IMR-90 (cell line): Measurements from ENCODE around the gene KCNQ2. TPM values are rescaled to one million over a fixed set of nuclear protein-coding genes. Genes with fewer than 3 reads are reported as not detected.
A peak's percentile ranks its signal among the peaks of the same experiment; 100 is the strongest.

ENCODE experiments used
- ATAC-seq: fragments of 200-7000 bp; cut with Tn5 transposase; 2 replicates; pipeline ENCODE4 v1.9.1; 2020; ENCODE audit warnings: low read depth, mild to moderate bottlenecking, moderate library complexity
- BruUV-seq: library from RNA; stranded (reverse); fragments of 400-500 nt; replicated peaks from 2 replicates; lab custom pipeline; 2021; lab: Mats Ljungman, UMichigan
- CTCF ChIA-PET: fragments of 300-600 bp; formaldehyde crosslinking; extraction: SDS; loops from one replicate; lab custom pipeline; 2021; ENCODE audit warnings: antibody characterized with exemption; lab: Yijun Ruan, JAX
- POLR2A ChIA-PET: fragments of 300-600 bp; sonication (Branson Sonifier 250); formaldehyde crosslinking; loops from one replicate; lab custom pipeline; 2022; ENCODE audit warnings: antibody characterized with exemption; ENCODE audit not compliant: unreplicated experiment; lab: Charles Lee
- DNase-seq: peaks from one replicate; pipeline ENCODE4 v3.0.0; 2013
- H2AFZ ChIP-seq: replicated peaks from 2 replicates; pipeline ENCODE3; 2013; ENCODE audit warnings: low read length, mild to moderate bottlenecking; ENCODE audit not compliant: poor library complexity
- H2AK5ac ChIP-seq: 2 replicates; pipeline ENCODE4 v1.6.1; 2013; ENCODE audit warnings: low read depth, low read length, inconsistent platforms
- H2AK9ac ChIP-seq: replicated peaks from 2 replicates; pipeline ENCODE3; 2013; ENCODE audit warnings: mild to moderate bottlenecking, low read depth, low read length, moderate library complexity; ENCODE audit not compliant: poor library complexity
- H2BK120ac ChIP-seq: 2 replicates; pipeline ENCODE4 v1.6.1; 2013; ENCODE audit warnings: low read depth, low read length, inconsistent platforms
- H2BK15ac ChIP-seq: 3 replicates; pipeline ENCODE4 v1.6.1; 2013; ENCODE audit warnings: low read depth, low read length, inconsistent platforms
- H2BK20ac ChIP-seq: 2 replicates; pipeline ENCODE4 v1.6.1; 2013; ENCODE audit warnings: low read depth, mild to moderate bottlenecking, inconsistent platforms, low read length, moderate library complexity
- H2BK5ac ChIP-seq: 2 replicates; pipeline ENCODE4 v1.6.1; 2013; ENCODE audit warnings: mild to moderate bottlenecking, low read depth, low read length, inconsistent platforms; ENCODE audit not compliant: poor library complexity, severe bottlenecking
- H3K14ac ChIP-seq: replicated peaks from 2 replicates; pipeline ENCODE4 v1.6.1; 2013; ENCODE audit warnings: low read depth, low read length, inconsistent platforms
- H3K18ac ChIP-seq: 2 replicates; pipeline ENCODE4 v1.6.1; 2013; ENCODE audit warnings: low read depth, low read length, control low read depth
- H3K23ac ChIP-seq: 2 replicates; pipeline ENCODE4 v1.6.1; 2013; ENCODE audit warnings: low read depth, low read length, inconsistent platforms
- H3K27ac ChIP-seq: 2 replicates; pipeline ENCODE4 v1.5.1; 2013; ENCODE audit warnings: mild to moderate bottlenecking, control low read depth, low read length; ENCODE audit not compliant: insufficient read depth
- H3K27me3 ChIP-seq: 2 replicates; pipeline ENCODE4 v1.6.1; 2013; ENCODE audit warnings: low read length; ENCODE audit not compliant: control insufficient read depth, insufficient read depth
- H3K36me3 ChIP-seq: 2 replicates; pipeline ENCODE4 v1.6.1; 2013; ENCODE audit warnings: low read length, mixed read lengths; ENCODE audit not compliant: control insufficient read depth, insufficient read depth
- H3K4ac ChIP-seq: 2 replicates; pipeline ENCODE4 v1.6.1; 2013; ENCODE audit warnings: low read depth, low read length, inconsistent platforms
- H3K4me1 ChIP-seq: 2 replicates; pipeline ENCODE4 v1.6.1; 2013; ENCODE audit warnings: low read length, mixed read lengths; ENCODE audit not compliant: control insufficient read depth, insufficient read depth
- H3K4me2 ChIP-seq: 2 replicates; pipeline ENCODE4 v1.6.1; 2013; ENCODE audit warnings: low read depth, mild to moderate bottlenecking, control low read depth, low read length, moderate library complexity
- H3K4me3 ChIP-seq: 2 replicates; pipeline ENCODE4 v1.5.1; 2013; ENCODE audit warnings: low read depth, mild to moderate bottlenecking, control low read depth, low read length, moderate library complexity; ENCODE audit not compliant: insufficient read depth
- H3K56ac ChIP-seq: 2 replicates; pipeline ENCODE4 v1.6.1; 2013; ENCODE audit warnings: low read length, inconsistent platforms; ENCODE audit not compliant: insufficient read depth; ENCODE audit errors: extremely low read depth
- H3K79me1 ChIP-seq, 2 experiments: 2 replicates each; pipeline ENCODE4 v1.6.1; 2013; ENCODE audit warnings: low read length in 2 of 2, inconsistent platforms in 1 of 2, low read depth in 1 of 2
- H3K9ac ChIP-seq: 2 replicates; pipeline ENCODE4 v1.6.1; 2013; ENCODE audit warnings: low read depth, low read length, control low read depth
- H3K9me1 ChIP-seq: 2 replicates; pipeline ENCODE4 v1.6.1; 2013; ENCODE audit warnings: low read length, inconsistent platforms; ENCODE audit not compliant: insufficient read depth
- H3K9me3 ChIP-seq: 2 replicates; pipeline ENCODE4 v1.6.1; 2013; ENCODE audit warnings: low read length; ENCODE audit not compliant: control insufficient read depth, insufficient read depth
- H4K20me1 ChIP-seq: 2 replicates; pipeline ENCODE4 v1.6.1; 2013; ENCODE audit warnings: low read length, inconsistent platforms; ENCODE audit not compliant: insufficient read depth
- H4K5ac ChIP-seq: 2 replicates; pipeline ENCODE4 v1.6.1; 2013; ENCODE audit warnings: mild to moderate bottlenecking, low read depth, low read length, control low read depth
- H4K8ac ChIP-seq, 2 experiments: 2 replicates each; pipeline ENCODE4 v1.6.1; 2013; ENCODE audit warnings: low read depth in 2 of 2, low read length in 2 of 2, control low read depth in 1 of 2, inconsistent platforms in 1 of 2
- H4K91ac ChIP-seq: 2 replicates; pipeline ENCODE4 v1.6.1; 2013; ENCODE audit warnings: low read depth, low read length, inconsistent platforms; ENCODE audit not compliant: insufficient read depth
- BHLHE40 ChIP-seq: fragments of 150-350 bp; IDR thresholded peaks from 2 replicates; pipeline ENCODE4 v1.6.1; 2016; ENCODE audit warnings: mild to moderate bottlenecking, low read depth, low read length
- CEBPB ChIP-seq: IDR thresholded peaks from 2 replicates; pipeline ENCODE4 v1.6.1; 2012; ENCODE audit warnings: low read depth, low read length, improper control_type of control experiment
- CHD1 ChIP-seq: IDR thresholded peaks from 2 replicates; pipeline ENCODE4 v1.6.1; 2012; ENCODE audit warnings: low read depth, low read length, improper control_type of control experiment
- FOS ChIP-seq: fragments of 150-350 bp; IDR thresholded peaks from 2 replicates; pipeline ENCODE4 v1.6.1; 2016; ENCODE audit warnings: low read depth, low read length
- MAFK ChIP-seq: IDR thresholded peaks from 2 replicates; pipeline ENCODE4 v1.6.1; 2012; ENCODE audit warnings: low read depth, low read length, improper control_type of control experiment
- MAZ ChIP-seq: IDR thresholded peaks from 2 replicates; pipeline ENCODE4 v1.6.1; 2012; ENCODE audit warnings: low read depth, mild to moderate bottlenecking, low read length, improper control_type of control experiment, moderate library complexity, borderline replicate concordance
- MXI1 ChIP-seq: IDR thresholded peaks from 2 replicates; pipeline ENCODE4 v1.6.1; 2012; ENCODE audit warnings: low read depth, mild to moderate bottlenecking, low read length, moderate library complexity, borderline replicate concordance
- NFE2L2 ChIP-seq: fragments of 150-350 bp; IDR thresholded peaks from 2 replicates; pipeline ENCODE4 v1.6.1; 2016; ENCODE audit warnings: low read depth, mild to moderate bottlenecking, low read length
- POLR2A ChIP-seq: IDR thresholded peaks from 2 replicates; pipeline ENCODE4 v1.6.1; 2012; ENCODE audit warnings: mild to moderate bottlenecking, low read depth, low read length
- RFX5 ChIP-seq: IDR thresholded peaks from 2 replicates; pipeline ENCODE4 v1.8.0; 2012; ENCODE audit warnings: low read depth, mild to moderate bottlenecking, low read length, moderate library complexity
- SMC3 ChIP-seq: fragments of 150-350 bp; IDR thresholded peaks from 2 replicates; pipeline ENCODE4 v1.6.1; 2016; ENCODE audit warnings: low read depth, mild to moderate bottlenecking, antibody characterized with exemption, low read length, moderate library complexity
- WGBS, 2 experiments: methylation state at CpG; one replicate each; pipeline versions ENCODE4 v1.1.5 to v1.1.7; 2013; ENCODE audit warnings: missing lambda C conversion rate in 2 of 2; ENCODE audit not compliant: insufficient read length in 1 of 2; ENCODE audit errors: extremely low coverage in 2 of 2; 5-methylcytosine and 5-hydroxymethylcytosine counted together
- dilution Hi-C: fragments of 300-500 bp; cut with HindIII; formaldehyde crosslinking; loops from one replicate; pipeline ENCODE4 v1.14.3; 2018; ENCODE audit warnings: low sequenced_read_pairs; ENCODE audit not compliant: unreplicated experiment
- in situ Hi-C: fragments of 300-500 bp; cut with MboI; formaldehyde crosslinking; loops from 3 replicates; pipeline ENCODE4 v1.14.3; 2019; ENCODE audit warnings: low sequenced_read_pairs, inconsistent platforms, mixed read lengths
- intact Hi-C: fragments of 100-400 bp; cut with micrococcal nuclease; formaldehyde crosslinking; loops from 2 replicates; pipeline ENCODE4 v1.10.0; 2022
- polyA plus RNA-seq, 3 experiments: library from polyadenylated mRNA; depleted of rRNA; stranded (reverse); fragments of >200 nt; gene quantifications; 2 replicates each; pipeline ENCODE4 v1.2.3, GENCODE V29; 2012; ENCODE audit warnings: low replicate concordance in 1 of 3
- total RNA-seq: library from RNA; depleted of rRNA; stranded (reverse); fragments of >200 nt; gene quantifications from 2 replicates; pipeline ENCODE4 v1.2.3, GENCODE V29; 2012
- TF ChIP-seq, protein P1 (sequence below): conservative IDR thresholded peaks from 2 replicates; pipeline ENCODE4 v1.5.1; 2012; ENCODE audit warnings: mild to moderate bottlenecking, low read depth, low read length, improper control_type of control experiment
- TF ChIP-seq, protein P2 (sequence below): fragments of 150-350 bp; IDR thresholded peaks from 2 replicates; pipeline ENCODE4 v1.6.1; 2017; ENCODE audit warnings: mild to moderate bottlenecking, antibody characterized with exemption, low read length, low read depth

KCNQ2 gene
- total and polyA plus RNA-seq, 2 of the 4 experiments (the other 2 are of a cell fraction): 0.02 TPM; not detected in 1

DNA sequence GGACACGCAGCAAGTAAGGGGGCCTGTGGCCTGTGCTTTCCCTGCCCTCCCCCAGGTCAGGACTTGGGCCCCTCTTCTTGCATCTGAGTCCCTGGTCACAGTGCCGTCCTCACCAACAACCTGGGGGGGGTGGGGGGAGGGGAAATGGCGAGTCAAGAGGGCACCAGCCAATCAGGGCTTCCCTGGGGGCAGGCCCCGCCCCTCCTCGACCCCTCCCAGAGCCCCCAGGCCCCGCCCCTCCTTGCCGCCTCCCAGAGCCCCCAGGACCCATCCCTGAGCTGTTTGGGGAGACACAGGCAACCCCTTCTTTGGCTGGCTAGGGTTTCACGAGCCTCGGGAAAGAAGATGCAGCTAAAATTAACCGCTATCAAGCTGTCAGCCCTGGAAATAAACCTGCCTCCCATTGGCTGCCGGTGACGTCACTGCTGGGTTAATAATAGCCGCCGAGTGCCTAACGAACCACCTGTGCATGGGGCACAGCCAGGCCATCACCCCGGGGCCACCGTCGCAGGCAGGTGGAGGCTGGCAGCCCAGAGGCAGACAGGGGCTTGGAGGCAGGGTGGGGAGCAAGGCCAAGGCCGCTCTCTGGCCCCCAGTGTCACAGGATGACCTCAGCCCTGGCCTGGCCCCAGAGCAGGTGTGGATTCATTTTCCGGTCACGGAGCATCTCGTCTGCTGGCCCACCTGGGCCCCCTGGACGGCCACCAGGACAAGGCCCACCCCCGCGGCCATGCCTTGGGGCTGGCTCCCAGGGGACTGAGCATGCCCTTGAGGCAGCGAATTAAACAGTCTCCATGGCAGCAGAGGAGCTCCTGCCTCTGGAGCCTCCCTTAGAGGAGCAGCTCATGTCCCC is 29.6 kb upstream of the KCNQ2 start:
- H4K91ac ChIP-seq: no peak overlapping the region
- dilution Hi-C loops: no loop called here
- no peak overlapping the region for H2BK5ac ChIP-seq
- no peak overlapping the region for H3K4me2 ChIP-seq
- H3K27me3 ChIP-seq: peaks cover 52% of the 10 kb centered on the region
- H4K8ac ChIP-seq: no peak overlapping the region
- no peaks in the 10 kb centered on the region for H3K36me3 ChIP-seq
- no peak overlapping the region for H3K23ac ChIP-seq
- peak overlapping the region; percentile 42 for H2AK9ac ChIP-seq
- H2BK20ac ChIP-seq: no peak overlapping the region
- no peak overlapping the region for H4K5ac ChIP-seq
- no peaks in the 10 kb centered on the region for H3K9me1 ChIP-seq
- TF ChIP-seq SMC3 (no peak), MAZ (no peak), POLR2A (no peak), RFX5 (no peak), FOS (no peak), CEBPB (no peak), MXI1 (no peak), CHD1 (no peak), BHLHE40 (no peak), NFE2L2 (no peak), MAFK (no peak)
- TF ChIP-seq, protein P1, sequence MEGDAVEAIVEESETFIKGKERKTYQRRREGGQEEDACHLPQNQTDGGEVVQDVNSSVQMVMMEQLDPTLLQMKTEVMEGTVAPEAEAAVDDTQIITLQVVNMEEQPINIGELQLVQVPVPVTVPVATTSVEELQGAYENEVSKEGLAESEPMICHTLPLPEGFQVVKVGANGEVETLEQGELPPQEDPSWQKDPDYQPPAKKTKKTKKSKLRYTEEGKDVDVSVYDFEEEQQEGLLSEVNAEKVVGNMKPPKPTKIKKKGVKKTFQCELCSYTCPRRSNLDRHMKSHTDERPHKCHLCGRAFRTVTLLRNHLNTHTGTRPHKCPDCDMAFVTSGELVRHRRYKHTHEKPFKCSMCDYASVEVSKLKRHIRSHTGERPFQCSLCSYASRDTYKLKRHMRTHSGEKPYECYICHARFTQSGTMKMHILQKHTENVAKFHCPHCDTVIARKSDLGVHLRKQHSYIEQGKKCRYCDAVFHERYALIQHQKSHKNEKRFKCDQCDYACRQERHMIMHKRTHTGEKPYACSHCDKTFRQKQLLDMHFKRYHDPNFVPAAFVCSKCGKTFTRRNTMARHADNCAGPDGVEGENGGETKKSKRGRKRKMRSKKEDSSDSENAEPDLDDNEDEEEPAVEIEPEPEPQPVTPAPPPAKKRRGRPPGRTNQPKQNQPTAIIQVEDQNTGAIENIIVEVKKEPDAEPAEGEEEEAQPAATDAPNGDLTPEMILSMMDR: no peak
- TF ChIP-seq, protein P2, sequence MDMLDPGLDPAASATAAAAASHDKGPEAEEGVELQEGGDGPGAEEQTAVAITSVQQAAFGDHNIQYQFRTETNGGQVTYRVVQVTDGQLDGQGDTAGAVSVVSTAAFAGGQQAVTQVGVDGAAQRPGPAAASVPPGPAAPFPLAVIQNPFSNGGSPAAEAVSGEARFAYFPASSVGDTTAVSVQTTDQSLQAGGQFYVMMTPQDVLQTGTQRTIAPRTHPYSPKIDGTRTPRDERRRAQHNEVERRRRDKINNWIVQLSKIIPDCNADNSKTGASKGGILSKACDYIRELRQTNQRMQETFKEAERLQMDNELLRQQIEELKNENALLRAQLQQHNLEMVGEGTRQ: no peak
- ATAC-seq: no peak
- 0 out of 2 replicates have a peak, but pooled peaks cover 3% of the 10 kb centered on the region for H3K4me1 ChIP-seq
- H2BK15ac ChIP-seq: no peak overlapping the region
- peak; percentile 16 for DNase-seq
- no peak overlapping the region for H3K4ac ChIP-seq
- intact Hi-C loops: no loop called here
- H3K18ac ChIP-seq: no peak overlapping the region
- H4K20me1 ChIP-seq: no peaks in the 10 kb centered on the region; the same call in 1 of the 2 replicates
- H3K56ac ChIP-seq: no peak overlapping the region
- H3K9ac ChIP-seq: no peak overlapping the region
- CTCF ChIA-PET: no interaction called here
- no peaks in the 10 kb centered on the region for H3K79me1 ChIP-seq
- H3K14ac ChIP-seq: no peak overlapping the region
- no peak overlapping the region for H2AK5ac ChIP-seq
- POLR2A ChIA-PET: interaction anchor here (0.7 kb wide), 1 partner anchor 65 kb away, joined by 4 read pairs; no protein-coding TSS in a partner anchor
- BruUV-seq: no TSS peak
- H3K27ac ChIP-seq: no peak overlapping the region
- peaks cover 23% of the 10 kb centered on the region for H3K9me3 ChIP-seq
- WGBS, 2 experiments: 26% methylated on average over 16 of the region's 26 CpGs; no CpG with 5 or more reads in 1 of the 2 experiments
- in situ Hi-C loops: no loop called here
- peak overlapping the region; percentile 43 for H2AFZ ChIP-seq
- H3K4me3 ChIP-seq: no peak overlapping the region
- no peak overlapping the region for H2BK120ac ChIP-seq
